A549 (cell line): ENCODE data around the gene NOSTRIN. TPM values are rescaled to one million over a fixed set of nuclear protein-coding genes. Genes with fewer than 3 reads are reported as not detected.

Source experiments
- ATAC-seq, 2 experiments: fragments of 200-7000 bp in 1 of 2; fragments of >200 bp in 1 of 2; cut with Nextera tagmentation in 1 of 2; cut with Tn5 transposase in 1 of 2; 3 replicates each; pipeline versions ENCODE4 v1.8.0 to v1.9.1; 2018 to 2020; ENCODE audit warnings: mild to moderate bottlenecking in 1 of 2, moderate library complexity in 1 of 2
- CTCF ChIA-PET: fragments of 300-600 bp; sonication (Branson Sonifier 250); formaldehyde crosslinking; extraction: SDS; loops from one replicate; lab custom pipeline; 2021; ENCODE audit warnings: antibody characterized with exemption, inconsistent platforms; lab: Yijun Ruan, JAX
- POLR2A ChIA-PET: fragments of 350-600 bp; formaldehyde crosslinking; extraction: SDS; loops from one replicate; lab custom pipeline; 2021; ENCODE audit warnings: antibody characterized with exemption, inconsistent platforms; lab: Yijun Ruan, JAX
- DNase-seq, 2 experiments: peaks; one replicate each; pipeline versions ENCODE4 v3.0.0 to v3.0.0-alpha.2; 2011 to 2016; ENCODE audit warnings: low read depth in 1 of 2, low spot score in 1 of 2
- FAIRE-seq: peaks from 2 replicates; lab custom pipeline; 2011; peaks lifted over from hg19 to GRCh38; lab: Jason Lieb, UNC
- H3K27ac ChIP-seq, 2 experiments: fragments of >200 bp; sonication (Bioruptor Twin); formaldehyde crosslinking; 3 replicates each; pipeline ENCODE4 v1.5.1; 2016 to 2017
- H3K4me1 ChIP-seq: fragments of >200 bp; sonication (Bioruptor Twin); formaldehyde crosslinking; 3 replicates; pipeline ENCODE4 v1.6.1; 2016
- H3K4me2 ChIP-seq: fragments of >200 bp; sonication (Bioruptor Twin); formaldehyde crosslinking; 3 replicates; pipeline ENCODE4 v1.6.1; 2016
- H3K4me3 ChIP-seq: fragments of >200 bp; sonication (Bioruptor Twin); formaldehyde crosslinking; 3 replicates; pipeline ENCODE4 v1.5.1; 2016
- H3K9me3 ChIP-seq: fragments of >200 bp; sonication (Bioruptor Twin); formaldehyde crosslinking; 3 replicates; pipeline ENCODE4 v1.6.1; 2016
- BCL3 ChIP-seq: fragments of >200 bp; sonication (Bioruptor Twin); formaldehyde crosslinking; IDR thresholded peaks from 3 replicates; pipeline ENCODE4 v1.6.1; 2016
- CBX2 ChIP-seq: fragments of 200-600 bp; sonication (generic); IDR thresholded peaks from 2 replicates; pipeline ENCODE4 v1.6.1; 2016; ENCODE audit warnings: low read depth, mild to moderate bottlenecking, borderline replicate concordance
- CBX8 ChIP-seq: fragments of 200-600 bp; sonication (generic); IDR thresholded peaks from 2 replicates; pipeline ENCODE4 v1.6.1; 2016
- CEBPB ChIP-seq, 2 experiments: fragments of >200 bp in 1 of 2; sonication (Bioruptor Twin) in 1 of 2; formaldehyde crosslinking in 1 of 2; IDR thresholded peaks; 2 replicates each; pipeline ENCODE4 v1.6.1; 2012 to 2016
- EHF ChIP-seq: fragments of 250-450 bp; sonication (Bioruptor Pico); IDR thresholded peaks from 2 replicates; pipeline ENCODE4 v1.5.0; 2020; ENCODE audit warnings: mild to moderate bottlenecking
- EHMT2 ChIP-seq: fragments of 200-600 bp; sonication (generic); IDR thresholded peaks from 2 replicates; pipeline ENCODE4 v1.6.1; 2016; ENCODE audit warnings: antibody characterized with exemption, low read depth, mild to moderate bottlenecking, moderate library complexity
- EP300 ChIP-seq, 2 experiments: fragments of >200 bp; sonication (Bioruptor Twin); formaldehyde crosslinking; IDR thresholded peaks; 2 replicates in 1 of 2; 3 replicates in 1 of 2; pipeline ENCODE4 v1.6.1; 2016 to 2017
- ESRRA ChIP-seq: fragments of 150-350 bp; IDR thresholded peaks from 2 replicates; pipeline ENCODE4 v1.6.1; 2014; ENCODE audit warnings: mild to moderate bottlenecking, low read length, borderline replicate concordance
- FOSL2 ChIP-seq, 2 experiments: fragments of 450-650 bp in 1 of 2; fragments of >200 bp in 1 of 2; sonication (Bioruptor Twin) in 1 of 2; formaldehyde crosslinking; IDR thresholded peaks; 2 replicates each; pipeline versions ENCODE4 v1.5.0 to v1.6.1; 2016 to 2020; ENCODE audit warnings: mild to moderate bottlenecking in 1 of 2, moderate library complexity in 1 of 2
- HDAC2 ChIP-seq: fragments of 200-600 bp; sonication (generic); IDR thresholded peaks from 2 replicates; pipeline ENCODE4 v1.6.1; 2016
- HEYL ChIP-seq: fragments of 250-450 bp; sonication (Bioruptor Pico); IDR thresholded peaks from 2 replicates; pipeline ENCODE4 v1.8.0; 2021; ENCODE audit warnings: mild to moderate bottlenecking, moderate library complexity
- HOXA7 ChIP-seq: fragments of 250-450 bp; sonication (Bioruptor Pico); IDR thresholded peaks from 2 replicates; pipeline ENCODE4 v1.5.0; 2020; ENCODE audit warnings: mild to moderate bottlenecking, moderate library complexity
- HOXB13 ChIP-seq: fragments of 250-450 bp; sonication (Bioruptor Pico); IDR thresholded peaks from 2 replicates; pipeline ENCODE4 v1.5.0; 2020; ENCODE audit warnings: low read depth, mild to moderate bottlenecking, moderate library complexity
- HOXB5 ChIP-seq: fragments of 250-450 bp; sonication (Bioruptor Pico); IDR thresholded peaks from 2 replicates; pipeline ENCODE4 v1.5.0; 2020; ENCODE audit warnings: mild to moderate bottlenecking, moderate library complexity
- KDM1A ChIP-seq: fragments of 200-600 bp; sonication (generic); IDR thresholded peaks from 2 replicates; pipeline ENCODE4 v1.6.1; 2016; ENCODE audit warnings: low read depth, mild to moderate bottlenecking
- MAFK ChIP-seq: fragments of 450-650 bp; IDR thresholded peaks from 2 replicates; pipeline ENCODE4 v1.6.1; 2014; ENCODE audit not compliant: partially characterized antibody
- MYC ChIP-seq: IDR thresholded peaks from 2 replicates; pipeline ENCODE4 v1.6.1; 2012; ENCODE audit warnings: mild to moderate bottlenecking, inconsistent platforms, low read length, improper control_type of control experiment, borderline replicate concordance
- NFE2L2 ChIP-seq: fragments of 150-350 bp; conservative IDR thresholded peaks from 2 replicates; pipeline ENCODE4 v1.6.1; 2014; ENCODE audit warnings: low read length
- NPAS2 ChIP-seq: fragments of 250-450 bp; sonication (Bioruptor Pico); IDR thresholded peaks from 2 replicates; pipeline ENCODE4 v1.8.0; 2022; ENCODE audit warnings: mild to moderate bottlenecking, moderate library complexity, borderline replicate concordance
- NR3C1 ChIP-seq: fragments of >200 bp; sonication (Bioruptor Twin); formaldehyde crosslinking; IDR thresholded peaks from 3 replicates; pipeline ENCODE4 v1.6.1; 2017
- PHF8 ChIP-seq: fragments of 200-600 bp; sonication (generic); IDR thresholded peaks from 2 replicates; pipeline ENCODE4 v1.6.1; 2016; ENCODE audit warnings: low read depth, mild to moderate bottlenecking, antibody characterized with exemption, moderate library complexity, borderline replicate concordance
- POLR2A ChIP-seq: IDR thresholded peaks from 2 replicates; pipeline ENCODE4 v1.6.1; 2012; ENCODE audit warnings: mild to moderate bottlenecking, low read length
- RAD21 ChIP-seq, 2 experiments: fragments of >200 bp in 1 of 2; sonication (Bioruptor Twin) in 1 of 2; formaldehyde crosslinking in 1 of 2; IDR thresholded peaks in 1 of 2; conservative IDR thresholded peaks in 1 of 2; 2 replicates in 1 of 2; 3 replicates in 1 of 2; pipeline ENCODE4 v1.6.1; 2012 to 2018; ENCODE audit warnings: inconsistent platforms in 1 of 2
- RFX5 ChIP-seq: fragments of 450-650 bp; IDR thresholded peaks from 2 replicates; pipeline ENCODE4 v1.7.1; 2014; ENCODE audit warnings: antibody characterized with exemption, mild to moderate bottlenecking, moderate library complexity
- SMC3 ChIP-seq: fragments of >200 bp; sonication (Bioruptor Twin); formaldehyde crosslinking; IDR thresholded peaks from 3 replicates; pipeline ENCODE4 v1.6.1; 2018; ENCODE audit warnings: inconsistent platforms
- TP53 ChIP-seq: fragments of 250-450 bp; sonication (Bioruptor Pico); IDR thresholded peaks from 2 replicates; pipeline ENCODE4 v1.5.0; 2021; ENCODE audit warnings: mild to moderate bottlenecking, moderate library complexity
- ZC3H11A ChIP-seq: fragments of 450-650 bp; IDR thresholded peaks from 2 replicates; pipeline ENCODE4 v1.6.1; 2014; ENCODE audit warnings: antibody characterized with exemption, mild to moderate bottlenecking
- ZNF302 ChIP-seq: fragments of 250-450 bp; sonication (Bioruptor Pico); IDR thresholded peaks from 2 replicates; pipeline ENCODE4 v1.9.0; 2021; ENCODE audit warnings: inconsistent platforms, mild to moderate bottlenecking, moderate library complexity
- ZSCAN20 ChIP-seq: fragments of 250-450 bp; sonication (Bioruptor Pico); IDR thresholded peaks from 2 replicates; pipeline ENCODE4 v1.8.0; 2022; ENCODE audit warnings: mild to moderate bottlenecking, moderate library complexity
- WGBS: methylation state at CpG from one replicate; pipeline ENCODE4 v1.1.6; 2017; ENCODE audit errors: missing lambda C conversion rate; 5-methylcytosine and 5-hydroxymethylcytosine counted together
- polyA plus RNA-seq, 4 experiments: library from polyadenylated mRNA; depleted of rRNA in 3 of 4; stranded (reverse); fragments of >200 nt; fragmentation: RNase III in 1 of 4; extraction: RNeasy Plus Mini Kit Qiagen cat#74134 plus additional on column Dnase treatment in 1 of 4; gene quantifications; 2 replicates in 3 of 4; 3 replicates in 1 of 4; pipeline ENCODE4 v1.2.3, GENCODE V29; 2011 to 2017
- TF ChIP-seq, protein P1 (sequence below): IDR thresholded peaks from 2 replicates; pipeline ENCODE4 v1.6.1; 2012; ENCODE audit warnings: low read depth, borderline replicate concordance
- TF ChIP-seq, protein P2 (sequence below): fragments of 250-450 bp; sonication (Bioruptor Pico); IDR thresholded peaks from 2 replicates; pipeline ENCODE4 v1.5.0; 2020; ENCODE audit warnings: low read depth, mild to moderate bottlenecking, moderate library complexity
- TF ChIP-seq, protein P3 (sequence below): fragments of >200 bp; sonication (Bioruptor Twin); formaldehyde crosslinking; IDR thresholded peaks from 2 replicates; pipeline ENCODE4 v1.6.1; 2016
- TF ChIP-seq, protein P4 (sequence below): fragments of 250-450 bp; sonication (Bioruptor Pico); IDR thresholded peaks from 2 replicates; pipeline ENCODE4 v1.5.0; 2021; ENCODE audit warnings: mild to moderate bottlenecking, moderate library complexity, borderline replicate concordance

NOSTRIN gene
- polyA plus RNA-seq, 2 of the 4 experiments (the other 2 are of a cell fraction), result 2.5 to 11.7 TPM

DNA sequence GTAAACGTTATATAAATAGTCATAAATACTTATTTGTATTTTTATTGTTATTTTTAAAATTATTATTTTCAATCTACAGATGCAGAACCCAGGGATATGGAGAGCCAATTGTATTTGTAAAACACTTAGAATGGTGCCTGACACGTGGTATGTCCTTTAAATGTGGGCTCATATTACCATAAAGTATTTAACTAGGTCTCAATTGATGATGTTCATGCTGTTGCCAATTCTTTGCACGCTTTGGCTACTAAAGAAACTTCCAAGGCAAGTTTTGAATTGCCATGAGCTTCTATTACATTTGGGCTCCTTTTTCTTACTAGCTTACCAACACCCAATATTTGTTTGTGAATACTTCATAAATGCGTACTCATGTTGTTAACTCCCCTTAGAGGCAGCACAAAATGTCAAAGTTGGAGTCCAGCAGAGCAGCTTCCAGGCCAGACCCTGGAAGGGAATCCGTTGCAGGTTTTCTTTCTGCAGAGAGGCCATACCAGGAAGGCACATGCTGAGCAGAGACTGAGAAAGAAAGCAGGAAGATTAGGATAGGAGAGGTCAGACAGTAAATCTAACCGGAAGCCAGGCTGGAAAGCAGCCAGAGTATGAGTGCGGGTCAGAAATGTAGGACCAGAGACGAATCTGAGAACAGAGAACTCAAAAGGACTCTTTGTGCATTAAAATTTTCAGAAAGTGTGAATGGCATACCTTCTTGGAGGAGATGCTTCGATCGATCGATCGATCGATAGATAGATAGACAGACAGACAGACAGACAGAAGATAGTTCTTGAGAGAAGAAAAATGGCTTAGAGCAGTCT, 4.2 kb upstream of the NOSTRIN start:
- ChIA-PET POLR2A (no interaction called here), CTCF (interaction anchor here (0.7 to 1.5 kb wide), 2 partner anchors 24 to 162 kb away, joined by 3 read pairs; no protein-coding TSS in a partner anchor)
- DNase-seq (no peak), FAIRE-seq (no peak), ATAC-seq (no peak)
- Histone ChIP-seq H3K9me3 (no peaks in the 10 kb centered on the region), H3K4me2 (no peak overlapping the region), H3K27ac (0 out of 6 replicates have a peak overlapping the region, but pooled peaks of 1 of the 2 experiments have one; percentile 10), H3K4me1 (peaks cover 17% of the 10 kb centered on the region), H3K4me3 (no peak overlapping the region)
- no peak for TF ChIP-seq BCL3
- no peak for TF ChIP-seq MAFK
- TF ChIP-seq SMC3, result no peak
- no peak for TF ChIP-seq EP300 (IDR thresholded peaks at IDR 0.05)
- TF ChIP-seq EHF (CRISPR knock-in tag), result no peak
- no peak for TF ChIP-seq NPAS2 (CRISPR knock-in tag)
- no peak for TF ChIP-seq HOXB13 (CRISPR knock-in tag)
- TF ChIP-seq CBX2, result no peak
- no peak for TF ChIP-seq NR3C1
- no peak for TF ChIP-seq NFE2L2
- no peak for TF ChIP-seq CBX8
- no peak for TF ChIP-seq RFX5
- no peak for TF ChIP-seq ZC3H11A
- no peak for TF ChIP-seq MYC
- TF ChIP-seq TP53 (CRISPR knock-in tag), result no peak
- TF ChIP-seq, protein P1, sequence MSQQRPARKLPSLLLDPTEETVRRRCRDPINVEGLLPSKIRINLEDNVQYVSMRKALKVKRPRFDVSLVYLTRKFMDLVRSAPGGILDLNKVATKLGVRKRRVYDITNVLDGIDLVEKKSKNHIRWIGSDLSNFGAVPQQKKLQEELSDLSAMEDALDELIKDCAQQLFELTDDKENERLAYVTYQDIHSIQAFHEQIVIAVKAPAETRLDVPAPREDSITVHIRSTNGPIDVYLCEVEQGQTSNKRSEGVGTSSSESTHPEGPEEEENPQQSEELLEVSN, result no peak
- no peak for TF ChIP-seq HOXB5 (CRISPR knock-in tag)
- TF ChIP-seq, protein P2, sequence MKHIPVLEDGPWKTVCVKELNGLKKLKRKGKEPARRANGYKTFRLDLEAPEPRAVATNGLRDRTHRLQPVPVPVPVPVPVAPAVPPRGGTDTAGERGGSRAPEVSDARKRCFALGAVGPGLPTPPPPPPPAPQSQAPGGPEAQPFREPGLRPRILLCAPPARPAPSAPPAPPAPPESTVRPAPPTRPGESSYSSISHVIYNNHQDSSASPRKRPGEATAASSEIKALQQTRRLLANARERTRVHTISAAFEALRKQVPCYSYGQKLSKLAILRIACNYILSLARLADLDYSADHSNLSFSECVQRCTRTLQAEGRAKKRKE, result no peak
- TF ChIP-seq, protein P3, sequence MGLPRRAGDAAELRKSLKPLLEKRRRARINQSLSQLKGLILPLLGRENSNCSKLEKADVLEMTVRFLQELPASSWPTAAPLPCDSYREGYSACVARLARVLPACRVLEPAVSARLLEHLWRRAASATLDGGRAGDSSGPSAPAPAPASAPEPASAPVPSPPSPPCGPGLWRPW, result no peak
- no peak for TF ChIP-seq HEYL (CRISPR knock-in tag)
- WGBS, result 73% methylated on average over 13 of the region's 13 CpGs

GRCh38 chr2:168798888-168799410, 3.5 kb upstream of the NOSTRIN start:
- Histone ChIP-seq H3K9me3 (no peaks in the 10 kb centered on the region), H3K4me3 (no peak overlapping the region), H3K4me1 (peaks cover 17% of the 10 kb centered on the region), H3K27ac (no peak overlapping the region), H3K4me2 (no peak overlapping the region)
- POLR2A ChIA-PET, result no interaction called here
- no peak for FAIRE-seq
- 95% methylated on average over 1 of the region's 1 CpG for WGBS
- no peak for TF ChIP-seq TP53 (CRISPR knock-in tag)
- no peak for TF ChIP-seq HDAC2
- no peak for TF ChIP-seq ESRRA
- no peak for TF ChIP-seq PHF8
- no peak for TF ChIP-seq ZNF302
- TF ChIP-seq, protein P4, sequence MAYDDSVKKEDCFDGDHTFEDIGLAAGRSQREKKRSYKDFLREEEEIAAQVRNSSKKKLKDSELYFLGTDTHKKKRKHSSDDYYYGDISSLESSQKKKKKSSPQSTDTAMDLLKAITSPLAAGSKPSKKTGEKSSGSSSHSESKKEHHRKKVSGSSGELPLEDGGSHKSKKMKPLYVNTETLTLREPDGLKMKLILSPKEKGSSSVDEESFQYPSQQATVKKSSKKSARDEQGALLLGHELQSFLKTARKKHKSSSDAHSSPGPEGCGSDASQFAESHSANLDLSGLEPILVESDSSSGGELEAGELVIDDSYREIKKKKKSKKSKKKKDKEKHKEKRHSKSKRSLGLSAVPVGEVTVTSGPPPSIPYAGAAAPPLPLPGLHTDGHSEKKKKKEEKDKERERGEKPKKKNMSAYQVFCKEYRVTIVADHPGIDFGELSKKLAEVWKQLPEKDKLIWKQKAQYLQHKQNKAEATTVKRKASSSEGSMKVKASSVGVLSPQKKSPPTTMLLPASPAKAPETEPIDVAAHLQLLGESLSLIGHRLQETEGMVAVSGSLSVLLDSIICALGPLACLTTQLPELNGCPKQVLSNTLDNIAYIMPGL (CRISPR knock-in tag), result no peak
- TF ChIP-seq HOXB13 (CRISPR knock-in tag), result no peak
- TF ChIP-seq RAD21 (conservative IDR thresholded peaks at IDR 0.05 in 1 of 2, IDR thresholded peaks at IDR 0.05 in 1 of 2), result no peak
- no peak for TF ChIP-seq SMC3
- no peak for TF ChIP-seq CBX8
- TF ChIP-seq EHF (CRISPR knock-in tag), result no peak
- no peak for TF ChIP-seq ZC3H11A
- TF ChIP-seq EHMT2, result no peak
- no peak for TF ChIP-seq HOXA7 (CRISPR knock-in tag)
- TF ChIP-seq POLR2A, result no peak
- no peak for TF ChIP-seq ZSCAN20
- TF ChIP-seq CEBPB (IDR thresholded peaks at IDR 0.05), result no peak
- no peak for TF ChIP-seq KDM1A
- TF ChIP-seq EP300 (IDR thresholded peaks at IDR 0.05), result no peak
- no peak for TF ChIP-seq FOSL2 (IDR thresholded peaks at IDR 0.05)
- no peak for TF ChIP-seq FOSL2 (CRISPR knock-in tag; IDR thresholded peaks at IDR 0.05)
- CTCF ChIA-PET, result interaction anchor here (0.6 to 1.5 kb wide), 2 partner anchors 25 to 121 kb away, joined by 3 read pairs; no protein-coding TSS in a partner anchor
- no peak for DNase-seq
- ATAC-seq, result no peak
